GM19025 (cell line): ENCODE results near the gene ANKFN1.
"Not testable (repeated sequence)": the region's sequence is repeated elsewhere in the genome, so short reads cannot be mapped to it uniquely, and the experiment has no call there.

Experiments used
- ATAC-seq: cut with Tn5 transposase; IDR thresholded peaks from one replicate; pipeline ENCODE4 v1.9.1; 2021; ENCODE audit warnings: mild to moderate bottlenecking, low read depth, moderate library complexity; ENCODE audit not compliant: unreplicated experiment

Gene ANKFN1

GRCh38 chr17:56322991-56323390 lies 169.7 kb downstream of the ANKFN1 start:
- ATAC-seq = no peak

GRCh38 chr17:56324676-56325075 lies 171.4 kb downstream of the ANKFN1 start:
- no peak for ATAC-seq

- no peak for ATAC-seq
These were observed 172.2 kb downstream of the ANKFN1 start for GRCh38 chr17:56325313-56326000.

GRCh38 chr17:56326001-56326359 lies 172.7 kb downstream of the ANKFN1 start:
- ATAC-seq = no peak

GRCh38 chr17:56347639-56348038 lies 194.4 kb downstream of the ANKFN1 start:
- ATAC-seq = no peak

GRCh38 chr17:56350592-56350991 lies 197.3 kb downstream of the ANKFN1 start:
- no peak for ATAC-seq

GRCh38 chr17:56351675-56352074 lies 198.4 kb downstream of the ANKFN1 start:
- ATAC-seq = no peak

- no peak for ATAC-seq
These were observed 205.4 kb downstream of the ANKFN1 start for GRCh38 chr17:56358651-56359050.

- ATAC-seq = no peak
These were observed 206.2 kb downstream of the ANKFN1 start for GRCh38 chr17:56359518-56359917.

GRCh38 chr17:56367366-56367765 lies 214.1 kb downstream of the ANKFN1 start:
- no peak for ATAC-seq

GRCh38 chr17:56373981-56374833 lies 220.9 kb downstream of the ANKFN1 start:
- ATAC-seq = no peak

GRCh38 chr17:56389356-56389755 lies 236.1 kb downstream of the ANKFN1 start:
- ATAC-seq = no peak

- ATAC-seq = no peak
These were observed 239.0 kb downstream of the ANKFN1 start for GRCh38 chr17:56392321-56392720.

- ATAC-seq = no peak
These were observed 239.9 kb downstream of the ANKFN1 start for GRCh38 chr17:56393156-56393555.

- ATAC-seq = no peak
These were observed 242.5 kb downstream of the ANKFN1 start for GRCh38 chr17:56395787-56396186.

- no peak for ATAC-seq
These were observed 253.8 kb downstream of the ANKFN1 start for GRCh38 chr17:56407086-56407485.

- not testable (repeated sequence) for ATAC-seq
These were observed 259.1 kb downstream of the ANKFN1 start for GRCh38 chr17:56412356-56412755.

GRCh38 chr17:56416682-56417351 lies 263.5 kb downstream of the ANKFN1 start:
- no peak for ATAC-seq

GRCh38 chr17:56424005-56424404 lies 270.7 kb downstream of the ANKFN1 start:
- no peak for ATAC-seq

GRCh38 chr17:56424543-56425044 lies 271.3 kb downstream of the ANKFN1 start:
- ATAC-seq = no peak

GRCh38 chr17:56425483-56425882 lies 272.2 kb downstream of the ANKFN1 start:
- ATAC-seq = no peak
